Activated CD8-positive, alpha-beta T cell treated with anti-CD3 and anti-CD28 coated beads for 36 hours (primary cell): ENCODE measurements around the gene TFDP1. TPM values are rescaled to one million over a fixed set of nuclear protein-coding genes. Genes with fewer than 3 reads are reported as not detected.

ENCODE experiments used
- ATAC-seq: fragments of 200-7000 bp; cut with Tn5 transposase; one replicate; pipeline ENCODE4 v1.10.0; 2021; ENCODE audit warnings: mild to moderate bottlenecking, moderate library complexity
- CTCF ChIA-PET: fragments of 350-600 bp; sonication (Branson Sonifier 250); formaldehyde crosslinking; loops from one replicate; lab custom pipeline; 2021; ENCODE audit warnings: antibody characterized with exemption; lab: Charles Lee
- POLR2A ChIA-PET: fragments of 350-600 bp; sonication (Branson Sonifier 250); formaldehyde crosslinking; loops from one replicate; lab custom pipeline; 2021; ENCODE audit warnings: antibody characterized with exemption; lab: Charles Lee
- DNase-seq: peaks from one replicate; pipeline ENCODE4 v3.0.0-alpha.2; 2020
- H3K27ac Mint-ChIP-seq: one replicate; pipeline ENCODE4 v1.8.0; 2021; ENCODE audit warnings: mild to moderate bottlenecking, mixed read lengths
- H3K27me3 Mint-ChIP-seq: one replicate; pipeline ENCODE4 v1.8.0; 2021; ENCODE audit warnings: mixed read lengths
- H3K36me3 Mint-ChIP-seq: one replicate; pipeline ENCODE4 v1.8.0; 2021; ENCODE audit warnings: low read depth, mixed read lengths
- H3K4me1 Mint-ChIP-seq: one replicate; pipeline ENCODE4 v1.8.0; 2021; ENCODE audit warnings: low read depth, mixed read lengths
- H3K4me3 Mint-ChIP-seq: one replicate; pipeline ENCODE4 v1.8.0; 2021; ENCODE audit warnings: mild to moderate bottlenecking, moderate library complexity, mixed read lengths
- H3K9me3 Mint-ChIP-seq: one replicate; pipeline ENCODE4 v1.8.0; 2021; ENCODE audit warnings: mixed read lengths
- CTCF ChIP-seq: fragments of 200-600 bp; IDR thresholded peaks from one replicate; pipeline ENCODE4 v1.8.0; 2022; ENCODE audit warnings: antibody characterized with exemption, mild to moderate bottlenecking
- intact Hi-C: fragments of 100-400 bp; cut with micrococcal nuclease; formaldehyde crosslinking; loops from one replicate; pipeline ENCODE4 v1.10.0; 2022
- total RNA-seq, 2 experiments: library from RNA; stranded (reverse); gene quantifications; one replicate each; pipeline ENCODE4 v1.2.3, GENCODE V29; 2021

Gene TFDP1
- total RNA-seq = 100 to 1,000 TPM; 174 to 184 TPM

DNA sequence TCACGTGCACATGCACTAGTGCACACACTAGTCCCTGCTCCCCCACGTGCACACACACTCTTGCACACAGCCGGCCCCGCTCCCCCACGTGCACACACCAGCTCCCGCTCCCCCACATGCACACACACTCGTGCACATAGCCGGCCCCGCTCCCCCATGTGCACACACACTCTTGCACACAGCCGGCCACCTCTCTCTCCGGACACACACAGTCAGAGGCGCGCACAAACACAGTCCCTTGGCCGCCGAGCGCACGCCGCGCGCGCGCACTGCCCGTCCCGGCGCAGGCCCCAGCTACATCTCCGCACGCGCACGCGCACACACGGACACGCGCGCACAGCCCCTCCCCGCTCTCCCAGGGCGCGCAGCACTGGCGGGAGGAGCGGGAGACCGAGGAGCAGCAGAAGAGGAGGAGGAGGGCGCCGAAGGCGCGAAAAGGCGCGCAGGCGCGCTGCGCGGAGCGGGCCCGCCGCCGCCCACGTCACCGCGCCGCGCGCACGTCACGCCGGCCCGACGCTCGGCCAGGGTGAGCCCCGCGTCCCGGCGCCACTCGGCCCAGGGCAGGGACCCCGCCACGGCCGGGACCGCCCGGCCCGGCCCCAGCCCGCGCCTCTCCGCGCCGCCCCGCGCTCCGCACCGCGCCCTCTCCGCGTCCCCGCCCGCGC is at the start of gene TFDP1:
Gene TFDP1, plus strand, starts transcription at position 549 of the 665 bp plus-strand sequence. CDS start 1,085 bp downstream, outside the sequence.
- Mint-ChIP-seq H3K4me3 (peak within 1 kb of the TSS; percentile 87), H3K4me1 (peaks cover 36% of the 10 kb centered on the region), H3K36me3 (peaks cover 41% of the 10 kb centered on the region), H3K27me3 (no peaks in the 10 kb centered on the region), H3K9me3 (no peaks in the 10 kb centered on the region), H3K27ac (peak within 1 kb of the TSS; percentile 86)
- no peak for TF ChIP-seq CTCF
- intact Hi-C loops = no loop called here
- ATAC-seq (peak; percentile 93), DNase-seq (peak; percentile 88)
- ChIA-PET CTCF (no interaction called here), POLR2A (interaction anchor here (0.6 to 0.7 kb wide), 3 partner anchors 89 to 375 kb away, joined by 3 to 4 read pairs (median 3); partner anchors contain the start of gene CUL4A)

DNA sequence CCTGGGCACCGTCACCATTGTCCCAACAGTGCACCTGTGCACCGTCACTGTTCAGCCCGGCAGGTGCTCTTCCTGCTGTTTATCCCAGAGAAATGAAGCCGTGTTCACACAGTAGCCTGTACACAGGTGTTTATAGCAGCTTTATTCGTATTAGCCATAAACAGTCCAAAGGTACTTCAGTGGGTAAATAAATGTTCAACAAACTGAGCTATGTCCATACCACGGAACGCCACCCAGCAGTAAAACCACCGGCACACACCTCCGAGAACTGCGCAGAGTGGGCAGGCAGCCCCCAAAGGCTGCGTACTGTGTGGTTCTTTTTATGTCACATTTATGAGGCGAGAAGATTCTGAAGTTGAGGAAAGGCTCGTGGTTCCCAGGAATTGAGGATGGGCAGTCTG is 49.2 kb upstream of the TFDP1 start:
- H3K4me1 Mint-ChIP-seq = no peaks in the 10 kb centered on the region
- ChIA-PET POLR2A (no interaction called here), CTCF (interaction anchor here (1.4 kb wide), 1 partner anchor 27 kb away, joined by 5 read pairs; no protein-coding TSS in a partner anchor)
- intact Hi-C loops = no loop called here
- ATAC-seq (no peak), DNase-seq (no peak)
- no peak overlapping the region for H3K4me3 Mint-ChIP-seq
- H3K27ac Mint-ChIP-seq = no peak overlapping the region
- no peaks in the 10 kb centered on the region for H3K9me3 Mint-ChIP-seq
- no peak for TF ChIP-seq CTCF
- H3K27me3 Mint-ChIP-seq = no peaks in the 10 kb centered on the region
- peaks cover 8% of the 10 kb centered on the region for H3K36me3 Mint-ChIP-seq

DNA sequence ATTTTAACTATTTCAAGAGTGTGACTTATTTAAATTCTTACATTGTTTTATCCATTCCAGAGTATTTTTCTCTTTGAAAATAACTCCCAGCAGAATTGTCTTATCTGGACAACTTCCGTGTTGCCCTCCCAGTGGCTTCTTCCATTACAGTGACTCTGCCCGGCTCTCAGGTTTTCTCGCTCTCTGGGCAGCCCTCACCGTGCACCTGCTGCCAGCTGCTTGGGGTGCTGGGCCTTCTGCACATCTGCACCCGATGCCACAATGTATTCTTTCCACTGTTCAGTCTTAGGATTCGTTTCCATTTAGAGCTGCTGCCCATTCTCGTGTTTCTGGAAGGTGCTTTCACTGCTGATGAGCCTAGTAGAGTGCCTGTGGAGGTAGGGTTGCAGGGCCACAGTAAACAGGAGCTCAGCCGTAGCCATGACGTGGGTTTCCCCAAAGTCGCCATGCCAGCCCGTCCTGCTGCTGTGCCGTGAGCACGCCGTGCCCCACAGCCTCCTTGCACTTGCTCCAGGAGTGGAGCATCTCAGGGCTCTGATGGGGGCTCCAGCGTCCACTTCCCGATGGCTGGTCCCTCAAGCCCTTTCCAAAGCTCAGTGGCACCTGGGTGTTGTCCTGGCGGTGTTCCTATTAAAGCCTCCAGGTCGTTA is 48.0 kb upstream of the TFDP1 start:
- DNase-seq (no peak), ATAC-seq (no peak)
- Mint-ChIP-seq H3K4me1 (no peaks in the 10 kb centered on the region), H3K36me3 (peaks cover 17% of the 10 kb centered on the region), H3K4me3 (no peak overlapping the region), H3K27me3 (no peaks in the 10 kb centered on the region), H3K9me3 (peaks cover 4% of the 10 kb centered on the region), H3K27ac (no peak overlapping the region)
- intact Hi-C loops = no loop called here
- CTCF ChIA-PET = no interaction called here
- TF ChIP-seq CTCF = no peak
- POLR2A ChIA-PET = no interaction called here

- CTCF ChIA-PET = no interaction called here
- H3K36me3 Mint-ChIP-seq = peaks cover 14% of the 10 kb centered on the region
These were observed 47.3 kb upstream of the TFDP1 start for GRCh38 chr13:113537205-113537604.

More at GRCh38 chr13:113537205-113537604, 47.3 kb upstream of the TFDP1 start:
- POLR2A ChIA-PET = no interaction called here
- no peak overlapping the region for H3K27ac Mint-ChIP-seq
- H3K4me1 Mint-ChIP-seq = no peaks in the 10 kb centered on the region
- TF ChIP-seq CTCF = no peak
- H3K9me3 Mint-ChIP-seq = peaks cover 4% of the 10 kb centered on the region
- H3K27me3 Mint-ChIP-seq = no peaks in the 10 kb centered on the region
- intact Hi-C loops = no loop called here
- ATAC-seq (no peak), DNase-seq (no peak)
- no peak overlapping the region for H3K4me3 Mint-ChIP-seq
